ENCODE results near the gene RPUSD2.

RPUSD2 gene

DNA sequence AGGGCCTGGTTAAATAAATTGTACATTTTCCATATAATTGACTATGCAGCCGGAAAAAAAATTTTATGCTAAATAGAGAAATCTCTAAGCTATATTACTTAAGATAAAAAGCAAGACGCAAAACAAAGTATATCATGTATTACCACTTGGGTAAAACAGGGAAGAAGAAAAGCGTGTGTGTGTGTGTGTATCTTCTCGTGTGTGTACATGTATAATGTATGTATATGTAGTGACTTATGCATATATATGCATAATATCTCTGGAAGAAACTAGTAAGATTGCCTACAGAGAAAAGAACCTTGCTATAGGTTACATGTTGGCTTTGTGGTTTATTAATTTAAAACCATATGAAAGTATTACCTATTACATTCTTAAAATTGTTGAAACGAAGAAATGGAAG, 44.0 kb downstream of the RPUSD2 start:
- Histone ChIP-seq H3K4me3 (ENCODE audit: insufficient read depth, low read depth, low read length, poor library complexity, severe bottlenecking) (no peak overlapping the region), H3K4me1 (ENCODE audit: control insufficient read depth, insufficient read depth, low read length, poor library complexity, severe bottlenecking) (no peaks in the 10 kb centered on the region), H3K27ac (ENCODE audit: insufficient read depth, low read length, poor library complexity, severe bottlenecking) (no peak overlapping the region), H3K36me3 (ENCODE audit: control insufficient read depth, insufficient read depth, low read length) (no peaks in the 10 kb centered on the region), H3K27me3 (replicated peaks; ENCODE audit: control insufficient read depth, insufficient read depth, low read length, poor library complexity, severe bottlenecking) (no peaks in the 10 kb centered on the region), H3K9me3 (ENCODE audit: control insufficient read depth, low read length) (no peaks in the 10 kb centered on the region)
- DNase-seq: no peak

DNA sequence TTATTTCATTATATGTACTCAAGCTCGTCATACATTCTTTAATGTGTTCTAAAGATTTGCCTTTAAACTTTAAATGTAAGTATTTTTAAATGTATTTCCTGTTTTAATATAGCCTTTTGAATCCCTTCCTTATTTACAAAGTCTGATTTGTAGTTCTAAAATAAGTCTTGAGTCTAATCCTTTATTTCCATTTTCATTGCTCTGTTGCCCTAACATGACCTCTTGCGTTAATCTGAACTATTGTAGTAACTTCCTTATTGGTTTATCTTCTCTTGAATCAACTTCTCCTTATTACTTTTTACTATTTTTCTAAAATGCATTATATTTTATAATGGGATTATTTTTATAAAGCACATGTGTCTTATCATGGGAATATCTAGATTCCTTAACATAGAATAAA, 48.9 kb downstream of the RPUSD2 start:
- no peaks in the 10 kb centered on the region for H3K4me1 ChIP-seq (ENCODE audit: control insufficient read depth, insufficient read depth, low read length, poor library complexity, severe bottlenecking)
- no peaks in the 10 kb centered on the region for H3K9me3 ChIP-seq (ENCODE audit: control insufficient read depth, low read length)
- H3K4me3 ChIP-seq (ENCODE audit: insufficient read depth, low read depth, low read length, poor library complexity, severe bottlenecking): no peak overlapping the region
- H3K36me3 ChIP-seq (ENCODE audit: control insufficient read depth, insufficient read depth, low read length): no peaks in the 10 kb centered on the region
- no peak for DNase-seq
- H3K27me3 ChIP-seq (replicated peaks; ENCODE audit: control insufficient read depth, insufficient read depth, low read length, poor library complexity, severe bottlenecking): no peaks in the 10 kb centered on the region
- H3K27ac ChIP-seq (ENCODE audit: insufficient read depth, low read length, poor library complexity, severe bottlenecking): no peak overlapping the region

DNA sequence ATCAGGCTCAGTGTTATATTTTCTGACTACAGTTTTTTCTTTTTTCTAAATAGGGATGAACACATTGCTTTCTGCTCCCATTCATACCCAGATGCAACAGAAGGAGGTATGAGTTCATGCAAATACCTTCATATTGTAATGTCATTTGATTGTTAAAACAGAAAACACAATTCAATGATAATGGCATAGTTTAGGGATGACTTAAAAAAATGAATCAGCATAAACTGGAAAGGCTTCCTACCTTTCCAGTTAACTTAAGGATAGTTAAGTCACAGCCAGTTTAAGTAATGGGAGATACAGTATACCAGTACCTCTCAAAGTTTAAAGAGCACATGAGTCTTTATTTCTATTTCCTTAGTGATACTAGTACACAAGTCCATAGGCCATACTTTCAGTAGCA, 49.8 kb downstream of the RPUSD2 start:
- H3K9me3 ChIP-seq (ENCODE audit: control insufficient read depth, low read length): no peaks in the 10 kb centered on the region
- H3K27me3 ChIP-seq (replicated peaks; ENCODE audit: control insufficient read depth, insufficient read depth, low read length, poor library complexity, severe bottlenecking): no peaks in the 10 kb centered on the region
- no peaks in the 10 kb centered on the region for H3K4me1 ChIP-seq (ENCODE audit: control insufficient read depth, insufficient read depth, low read length, poor library complexity, severe bottlenecking)

DNA sequence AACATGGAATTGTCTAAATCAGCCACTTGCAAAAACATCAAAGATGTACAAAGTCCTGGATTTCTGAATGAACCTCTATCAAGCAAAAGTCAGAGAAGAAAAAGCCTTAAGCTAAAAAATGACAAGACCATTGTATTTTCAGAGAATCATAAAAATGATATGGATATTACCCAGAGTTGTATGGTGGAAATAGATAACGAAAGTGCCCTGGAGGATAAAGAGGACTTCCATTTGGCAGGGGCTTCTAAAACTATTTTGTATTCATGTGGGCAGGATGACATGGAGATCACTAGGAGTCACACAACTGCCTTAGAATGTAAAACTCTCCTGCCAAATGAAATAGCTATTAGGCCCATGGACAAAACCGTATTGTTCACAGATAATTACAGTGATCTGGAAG, 54.3 kb downstream of the RPUSD2 start:
- Histone ChIP-seq H3K27ac (ENCODE audit: insufficient read depth, low read length, poor library complexity, severe bottlenecking) (no peak overlapping the region), H3K9me3 (ENCODE audit: control insufficient read depth, low read length) (no peaks in the 10 kb centered on the region), H3K4me1 (ENCODE audit: control insufficient read depth, insufficient read depth, low read length, poor library complexity, severe bottlenecking) (no peaks in the 10 kb centered on the region), H3K36me3 (ENCODE audit: control insufficient read depth, insufficient read depth, low read length) (no peaks in the 10 kb centered on the region), H3K27me3 (replicated peaks; ENCODE audit: control insufficient read depth, insufficient read depth, low read length, poor library complexity, severe bottlenecking) (no peaks in the 10 kb centered on the region), H3K4me3 (ENCODE audit: insufficient read depth, low read depth, low read length, poor library complexity, severe bottlenecking) (no peak overlapping the region)
- no peak for DNase-seq

More for the DNA sequence above, 49.8 kb downstream of the RPUSD2 start:
- DNase-seq: no peak
- Histone ChIP-seq H3K27ac (ENCODE audit: insufficient read depth, low read length, poor library complexity, severe bottlenecking) (no peak overlapping the region), H3K36me3 (ENCODE audit: control insufficient read depth, insufficient read depth, low read length) (no peaks in the 10 kb centered on the region), H3K4me3 (ENCODE audit: insufficient read depth, low read depth, low read length, poor library complexity, severe bottlenecking) (no peak overlapping the region)
